ENCODE results near the gene GET3. TPM values are rescaled to one million over a fixed set of nuclear protein-coding genes. Genes with fewer than 3 reads are reported as not detected.

The GET3 gene
- polyA plus RNA-seq, 2 of the 4 experiments (the other 2 are of a cell fraction) = 87.0 to 91.7 TPM

DNA sequence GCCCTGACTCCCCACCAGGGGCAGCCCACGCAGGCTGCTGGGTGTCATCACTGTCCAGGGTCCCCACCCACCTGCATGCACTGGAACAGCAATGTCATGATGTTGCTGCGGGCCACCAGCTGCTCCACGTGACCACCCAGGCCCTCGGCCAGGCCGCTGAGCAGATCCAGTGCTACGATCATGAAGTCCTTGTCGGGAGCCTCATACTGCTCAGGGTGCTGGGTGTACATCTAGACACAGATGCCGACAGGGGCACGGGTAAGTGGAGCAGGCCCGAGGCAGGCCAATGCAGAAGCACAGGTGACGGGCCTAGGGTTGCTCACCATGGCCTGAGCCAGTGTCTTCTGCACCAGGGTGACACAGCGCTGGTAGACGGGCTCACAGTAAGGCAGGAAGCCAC, 32.1 kb upstream of the GET3 start:
- no peak overlapping the region for H3K4me2 ChIP-seq
- CTCF ChIA-PET = no interaction called here
- POLR2A ChIA-PET = no interaction called here
- ATAC-seq = no peak
- no peak for FAIRE-seq
- H3K4me1 ChIP-seq = no peaks in the 10 kb centered on the region
- H3K9me3 ChIP-seq = no peaks in the 10 kb centered on the region
- no peak overlapping the region for H3K4me3 ChIP-seq
- no peak for DNase-seq (ENCODE audit: low read depth in 1 of 2, low spot score in 1 of 2)
- WGBS (ENCODE audit: missing lambda C conversion rate) = 86% methylated on average over 1 of the region's 13 CpGs
- TF ChIP-seq ZC3H11A (IDR thresholded peaks at IDR 0.05) = no peak
- no peak for TF ChIP-seq EP300 (IDR thresholded peaks at IDR 0.05)
- no peak for TF ChIP-seq BHLHE40 (IDR thresholded peaks at IDR 0.05; ENCODE audit: low read depth, low read length)
- no peak for TF ChIP-seq MAFK (IDR thresholded peaks at IDR 0.05; ENCODE audit: partially characterized antibody)
- no peak for TF ChIP-seq FOSL2 (IDR thresholded peaks at IDR 0.05)
- TF ChIP-seq FOSL2 (CRISPR knock-in tag; IDR thresholded peaks at IDR 0.05) = no peak
- no peak for TF ChIP-seq GATA3 (IDR thresholded peaks at IDR 0.05; ENCODE audit: borderline replicate concordance)
- no peak for TF ChIP-seq CHD2 (IDR thresholded peaks at IDR 0.05; ENCODE audit: low read length, partially characterized antibody)
- TF ChIP-seq, protein P1, sequence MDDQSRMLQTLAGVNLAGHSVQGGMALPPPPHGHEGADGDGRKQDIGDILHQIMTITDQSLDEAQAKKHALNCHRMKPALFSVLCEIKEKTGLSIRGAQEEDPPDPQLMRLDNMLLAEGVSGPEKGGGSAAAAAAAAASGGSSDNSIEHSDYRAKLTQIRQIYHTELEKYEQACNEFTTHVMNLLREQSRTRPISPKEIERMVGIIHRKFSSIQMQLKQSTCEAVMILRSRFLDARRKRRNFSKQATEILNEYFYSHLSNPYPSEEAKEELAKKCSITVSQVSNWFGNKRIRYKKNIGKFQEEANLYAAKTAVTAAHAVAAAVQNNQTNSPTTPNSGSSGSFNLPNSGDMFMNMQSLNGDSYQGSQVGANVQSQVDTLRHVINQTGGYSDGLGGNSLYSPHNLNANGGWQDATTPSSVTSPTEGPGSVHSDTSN (IDR thresholded peaks at IDR 0.05) = no peak
- no peak for TF ChIP-seq RCOR1 (IDR thresholded peaks at IDR 0.05; ENCODE audit: low read depth, low read length)
- no peak for TF ChIP-seq MAZ (IDR thresholded peaks at IDR 0.05; ENCODE audit: borderline replicate concordance, low read depth, low read length)
- TF ChIP-seq RFX5 (IDR thresholded peaks at IDR 0.05) = no peak
- no peak for TF ChIP-seq NPAS2 (CRISPR knock-in tag; IDR thresholded peaks at IDR 0.05; ENCODE audit: borderline replicate concordance)
- TF ChIP-seq KDM5A (IDR thresholded peaks at IDR 0.05) = no peak
- TF ChIP-seq CBX8 (IDR thresholded peaks at IDR 0.05) = no peak
- no peak for TF ChIP-seq RAD21 (conservative IDR thresholded peaks at IDR 0.05 in 1 of 2, IDR thresholded peaks at IDR 0.05 in 1 of 2)
- H3K27ac ChIP-seq = no peak overlapping the region

DNA sequence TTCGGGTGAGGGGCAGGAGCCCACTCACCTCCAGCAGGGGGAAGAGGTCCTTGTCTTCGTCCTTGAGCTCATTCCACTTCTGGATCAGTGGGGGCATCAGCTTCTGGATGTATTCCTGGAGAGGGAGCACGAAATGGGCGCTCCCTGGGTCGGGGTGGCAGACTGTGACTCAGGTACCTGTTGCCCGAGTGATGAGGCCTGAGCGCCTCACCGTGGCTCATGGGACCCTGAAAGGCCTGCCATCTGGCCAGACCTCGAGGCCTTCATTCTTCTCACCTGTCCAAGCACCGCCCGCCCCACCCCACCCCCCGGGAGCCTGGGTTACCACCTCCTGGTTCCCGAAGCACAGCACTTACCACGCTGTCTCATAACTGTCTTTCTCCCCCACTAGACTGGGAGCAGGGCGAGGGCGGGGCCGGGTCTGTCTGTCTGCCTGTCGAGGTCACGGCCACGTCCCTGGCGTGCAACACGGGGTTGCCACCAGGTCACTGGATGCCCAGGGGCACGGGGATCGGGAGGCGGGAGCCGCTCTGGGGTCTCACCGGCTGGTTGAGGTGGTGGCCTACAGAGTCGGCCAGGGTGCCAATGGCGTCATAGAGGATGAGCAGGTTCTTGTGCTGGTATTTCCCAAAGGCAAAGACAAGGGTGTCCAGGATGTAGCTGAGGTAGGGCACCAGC, 31.5 kb upstream of the GET3 start:
- Histone ChIP-seq H3K4me3 (no peak overlapping the region), H3K9me3 (no peaks in the 10 kb centered on the region), H3K27ac (no peak overlapping the region), H3K4me1 (no peaks in the 10 kb centered on the region), H3K4me2 (no peak overlapping the region)
- POLR2A ChIA-PET = no interaction called here
- no peak for TF ChIP-seq MAFK (IDR thresholded peaks at IDR 0.05; ENCODE audit: partially characterized antibody)
- TF ChIP-seq CBX2 (IDR thresholded peaks at IDR 0.05; ENCODE audit: borderline replicate concordance, low read depth) = no peak
- TF ChIP-seq HDAC2 (IDR thresholded peaks at IDR 0.05) = no peak
- no peak for TF ChIP-seq ZC3H11A (IDR thresholded peaks at IDR 0.05)
- TF ChIP-seq, protein P2, sequence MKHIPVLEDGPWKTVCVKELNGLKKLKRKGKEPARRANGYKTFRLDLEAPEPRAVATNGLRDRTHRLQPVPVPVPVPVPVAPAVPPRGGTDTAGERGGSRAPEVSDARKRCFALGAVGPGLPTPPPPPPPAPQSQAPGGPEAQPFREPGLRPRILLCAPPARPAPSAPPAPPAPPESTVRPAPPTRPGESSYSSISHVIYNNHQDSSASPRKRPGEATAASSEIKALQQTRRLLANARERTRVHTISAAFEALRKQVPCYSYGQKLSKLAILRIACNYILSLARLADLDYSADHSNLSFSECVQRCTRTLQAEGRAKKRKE (CRISPR knock-in tag; IDR thresholded peaks at IDR 0.05; ENCODE audit: low read depth) = no peak
- no peak for TF ChIP-seq SMC3 (IDR thresholded peaks at IDR 0.05)
- TF ChIP-seq ESRRA (IDR thresholded peaks at IDR 0.05; ENCODE audit: borderline replicate concordance, low read length) = no peak
- no peak for TF ChIP-seq HOXB13 (CRISPR knock-in tag; IDR thresholded peaks at IDR 0.05; ENCODE audit: low read depth)
- TF ChIP-seq POLR2AphosphoS2 (conservative IDR thresholded peaks at IDR 0.05; ENCODE audit: low read length) = no peak
- DNase-seq (ENCODE audit: low read depth in 1 of 2, low spot score in 1 of 2) (no peak), ATAC-seq (no peak), FAIRE-seq (no peak)
- CTCF ChIA-PET = interaction anchor here (0.6 kb wide), 1 partner anchor 58 kb away, joined by 4 read pairs; no protein-coding TSS in a partner anchor
- 96% methylated on average over 16 of the region's 29 CpGs for WGBS (ENCODE audit: missing lambda C conversion rate)

DNA sequence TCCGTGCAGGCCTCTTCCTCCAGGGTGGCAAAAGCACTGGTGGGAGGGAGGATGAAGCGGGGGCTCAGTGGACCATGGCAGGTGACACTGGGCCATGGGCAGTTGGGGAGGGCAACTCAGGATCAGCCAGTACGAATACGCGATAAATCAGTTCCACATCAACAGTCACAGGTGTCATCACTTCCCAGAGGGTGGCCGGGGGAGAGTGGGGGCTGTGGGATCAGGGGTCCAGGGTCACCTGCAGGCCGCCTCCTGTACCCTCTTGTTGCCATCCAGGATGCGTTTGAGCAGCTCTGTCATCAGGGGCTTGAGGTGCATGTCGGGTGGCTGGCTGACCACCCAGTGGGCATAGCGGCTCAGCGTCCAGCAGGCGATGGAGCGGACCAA, 31.0 kb upstream of the GET3 start:
- POLR2A ChIA-PET = no interaction called here
- Histone ChIP-seq H3K9me3 (no peaks in the 10 kb centered on the region), H3K27ac (no peak overlapping the region), H3K4me1 (no peaks in the 10 kb centered on the region), H3K4me3 (no peak overlapping the region), H3K4me2 (no peak overlapping the region)
- DNase-seq (ENCODE audit: low read depth in 1 of 2, low spot score in 1 of 2) (no peak), ATAC-seq (no peak), FAIRE-seq (no peak)
- CTCF ChIA-PET = interaction anchor here (0.6 kb wide), 1 partner anchor 58 kb away, joined by 4 read pairs; no protein-coding TSS in a partner anchor
- WGBS (ENCODE audit: missing lambda C conversion rate) = 91% methylated on average over 5 of the region's 13 CpGs
- no peak for TF ChIP-seq CBX8 (IDR thresholded peaks at IDR 0.05)
- TF ChIP-seq MYC (IDR thresholded peaks at IDR 0.05; ENCODE audit: borderline replicate concordance, low read length) = no peak
- TF ChIP-seq ZFP36 (IDR thresholded peaks at IDR 0.05; ENCODE audit: borderline replicate concordance, partially characterized antibody) = no peak
- no peak for TF ChIP-seq RCOR1 (IDR thresholded peaks at IDR 0.05; ENCODE audit: low read depth, low read length)
- TF ChIP-seq ESRRA (IDR thresholded peaks at IDR 0.05; ENCODE audit: borderline replicate concordance, low read length) = no peak
- TF ChIP-seq BHLHE40 (IDR thresholded peaks at IDR 0.05; ENCODE audit: low read depth, low read length) = no peak
- TF ChIP-seq ZSCAN20 (CRISPR knock-in tag; IDR thresholded peaks at IDR 0.05) = no peak
- TF ChIP-seq FOSL2 (IDR thresholded peaks at IDR 0.05) = no peak
- no peak for TF ChIP-seq FOSL2 (CRISPR knock-in tag; IDR thresholded peaks at IDR 0.05)

Measured in A549 (cell line).